Measurements from ENCODE around the gene TNFAIP8L1.

The TNFAIP8L1 gene

GRCh38 chr19:4613254-4613751 is 26.0 kb upstream of the TNFAIP8L1 start:
- DNase-seq = no peak

GRCh38 chr19:4618019-4618418 is 21.3 kb upstream of the TNFAIP8L1 start:
- no peak for DNase-seq

GRCh38 chr19:4619668-4620294 is 19.5 kb upstream of the TNFAIP8L1 start:
- no peak for DNase-seq

- DNase-seq = no peak
These were observed 18.6 kb upstream of the TNFAIP8L1 start for GRCh38 chr19:4620675-4621074.

DNA sequence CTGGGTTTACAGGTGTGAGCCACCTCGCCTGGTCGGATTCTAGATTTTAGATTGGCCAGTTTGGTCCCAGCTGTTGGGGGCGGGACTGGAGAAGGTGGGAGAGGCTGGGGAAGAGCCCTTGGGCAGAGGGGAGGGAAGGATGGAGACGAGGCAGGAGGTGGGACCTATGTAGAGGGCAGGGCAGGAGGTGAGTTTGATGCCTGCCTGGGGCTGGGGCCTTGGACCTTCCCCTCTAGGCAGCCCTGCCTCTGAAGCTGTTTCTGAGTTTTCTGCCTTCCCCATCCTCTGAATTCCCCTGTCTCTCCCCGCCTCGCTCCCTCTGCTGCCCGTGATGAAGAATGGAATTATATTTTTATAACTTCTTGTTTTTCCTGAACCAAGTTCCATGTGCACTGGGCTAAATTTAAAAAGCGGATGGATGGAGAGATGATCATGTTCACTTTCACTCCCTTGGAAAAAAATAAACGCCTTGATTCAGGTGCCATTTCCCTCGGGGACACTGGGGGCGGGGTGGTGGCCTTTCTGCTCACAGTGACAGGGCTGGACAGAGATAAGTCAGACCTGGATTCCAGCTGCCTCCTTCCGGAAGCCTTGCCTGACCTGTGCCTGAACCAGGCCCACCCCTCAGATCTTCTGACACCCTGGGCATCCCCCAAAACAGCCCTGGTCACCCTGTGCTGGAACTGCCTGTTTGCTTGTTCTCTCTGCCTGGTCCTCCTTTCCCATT is 16.5 kb upstream of the TNFAIP8L1 start:
- no peak for DNase-seq

DNA sequence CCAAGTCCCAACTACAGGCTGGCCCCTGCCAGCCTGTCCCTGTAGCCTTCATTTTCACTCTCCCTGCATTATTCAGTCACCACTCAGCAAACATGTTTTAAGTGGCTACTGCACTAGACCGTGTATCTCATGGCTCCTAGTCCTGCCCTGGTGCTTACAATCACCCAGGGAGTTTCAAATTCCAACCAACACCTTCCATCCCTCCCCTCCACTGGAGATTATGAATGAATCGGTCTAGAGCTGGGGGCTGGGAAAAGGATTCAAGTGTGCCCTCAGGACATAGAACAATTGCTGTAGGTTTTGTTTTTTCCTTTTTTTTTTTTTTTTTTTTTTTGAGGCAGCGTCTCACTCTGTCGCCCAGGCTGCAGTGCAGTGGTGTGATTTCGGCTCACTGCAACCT is 15.0 kb upstream of the TNFAIP8L1 start:
- no peak for DNase-seq

DNA sequence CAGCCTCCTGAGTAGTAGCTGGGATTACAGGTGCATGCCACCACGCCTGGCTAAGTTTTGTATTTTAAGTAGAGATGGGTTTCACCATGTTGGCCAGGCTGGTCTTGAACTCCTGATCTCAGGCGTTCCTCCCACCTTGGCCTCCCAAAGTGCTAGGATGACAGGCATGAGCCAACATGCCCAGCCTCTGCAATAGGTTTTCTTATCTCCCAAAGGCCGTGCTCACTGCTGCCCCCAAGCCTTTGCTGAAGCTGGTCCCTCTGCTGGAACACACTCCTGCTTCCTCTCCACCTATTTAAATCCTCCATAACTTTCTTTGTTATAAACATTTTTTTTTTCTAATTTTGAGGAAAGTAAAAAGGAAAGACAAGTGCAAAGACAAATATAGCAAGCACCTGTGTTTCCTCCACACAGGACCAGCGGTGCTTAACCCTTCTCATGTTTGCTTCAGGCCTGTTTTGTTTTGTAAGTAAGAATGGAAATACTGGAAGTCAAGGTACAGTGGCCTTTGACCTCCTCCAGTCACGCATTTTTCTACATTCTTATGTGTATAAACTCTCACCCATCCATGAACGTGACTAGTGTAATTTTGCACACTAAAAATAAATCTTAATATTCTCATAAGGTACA is 14.5 kb upstream of the TNFAIP8L1 start:
- DNase-seq = no peak

- peak; percentile 63 for DNase-seq
These were observed 6.0 kb upstream of the TNFAIP8L1 start for GRCh38 chr19:4633140-4633967.

DNA sequence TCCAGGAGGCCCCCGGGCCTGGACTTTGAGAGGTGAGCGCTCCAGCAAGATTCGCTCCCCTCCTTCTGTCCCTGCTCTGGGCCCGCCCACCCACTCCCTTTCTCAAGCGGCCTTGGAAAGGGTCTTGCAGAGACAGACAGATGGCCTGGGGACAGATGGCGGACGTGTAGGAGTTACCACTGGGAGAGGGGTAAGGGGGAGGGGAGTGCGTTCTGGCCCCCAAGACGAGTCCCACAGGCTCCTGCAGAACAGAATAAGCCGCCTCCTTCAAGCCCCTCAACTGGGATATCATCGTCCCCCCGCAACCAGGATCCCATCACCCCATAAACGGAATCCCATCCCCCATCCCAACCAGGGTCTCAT is 3.6 kb upstream of the TNFAIP8L1 start:
- DNase-seq = no peak

GRCh38 chr19:4636151-4636717 is 3.1 kb upstream of the TNFAIP8L1 start:
- peak; percentile 87 for DNase-seq

DNA sequence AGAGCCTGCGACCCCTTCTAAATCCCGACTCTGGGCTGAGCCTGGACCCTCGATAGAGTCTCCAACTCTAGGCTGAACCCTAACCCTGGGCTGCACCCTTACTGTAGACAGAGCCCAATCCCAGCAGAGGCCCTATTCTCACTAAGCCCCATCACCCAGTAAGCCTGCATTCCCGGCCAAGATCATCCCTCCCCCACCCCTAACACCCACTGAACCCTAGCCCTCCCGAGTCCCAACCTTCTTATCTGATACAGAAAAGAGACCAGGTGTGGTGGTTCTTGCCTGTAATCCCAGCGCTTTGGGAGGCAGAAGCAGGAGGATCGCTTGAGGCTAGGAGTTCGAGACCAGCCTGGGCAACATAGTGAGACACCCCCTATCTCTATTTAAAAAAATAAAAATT is 2.6 kb upstream of the TNFAIP8L1 start:
- no peak for DNase-seq

- no peak for DNase-seq
These were observed 999 bp upstream of the TNFAIP8L1 start for GRCh38 chr19:4638317-4638716.

DNA sequence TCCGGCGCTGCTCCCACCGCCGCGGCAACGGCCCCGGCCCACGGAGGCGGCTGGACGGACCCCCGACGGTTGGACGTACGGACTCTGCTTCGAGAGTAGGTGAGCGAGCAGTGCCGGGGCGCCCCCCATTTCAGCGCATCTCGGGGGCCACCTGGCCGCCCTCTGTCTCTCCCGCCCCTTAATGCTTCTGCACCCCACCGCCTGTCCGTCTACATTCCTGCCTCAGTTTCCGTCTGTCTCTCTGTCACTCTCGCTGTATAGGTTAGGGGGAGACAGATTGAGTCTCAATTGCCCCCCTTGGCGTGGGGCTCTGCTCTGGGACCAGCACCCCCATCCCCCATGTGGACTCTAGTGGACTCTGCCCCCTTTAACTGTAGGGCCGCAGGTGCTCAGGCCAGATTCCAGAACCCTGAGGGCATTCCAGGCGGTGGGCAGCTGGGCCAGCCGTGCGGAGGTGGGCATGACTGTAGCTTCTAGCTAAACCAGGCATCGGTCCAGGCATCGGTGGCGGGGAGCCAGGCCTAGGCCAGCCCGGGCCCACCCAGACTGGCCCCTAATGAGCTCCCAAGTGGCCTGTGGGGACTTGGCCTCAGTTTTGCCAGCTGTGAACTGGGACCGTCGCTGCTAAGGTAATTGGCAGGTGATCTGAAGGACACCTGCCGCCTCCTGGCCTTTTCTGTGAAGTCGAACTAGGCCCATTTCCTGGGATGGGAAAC is 373 bp downstream of the TNFAIP8L1 start:
- no peak for DNase-seq

DNA sequence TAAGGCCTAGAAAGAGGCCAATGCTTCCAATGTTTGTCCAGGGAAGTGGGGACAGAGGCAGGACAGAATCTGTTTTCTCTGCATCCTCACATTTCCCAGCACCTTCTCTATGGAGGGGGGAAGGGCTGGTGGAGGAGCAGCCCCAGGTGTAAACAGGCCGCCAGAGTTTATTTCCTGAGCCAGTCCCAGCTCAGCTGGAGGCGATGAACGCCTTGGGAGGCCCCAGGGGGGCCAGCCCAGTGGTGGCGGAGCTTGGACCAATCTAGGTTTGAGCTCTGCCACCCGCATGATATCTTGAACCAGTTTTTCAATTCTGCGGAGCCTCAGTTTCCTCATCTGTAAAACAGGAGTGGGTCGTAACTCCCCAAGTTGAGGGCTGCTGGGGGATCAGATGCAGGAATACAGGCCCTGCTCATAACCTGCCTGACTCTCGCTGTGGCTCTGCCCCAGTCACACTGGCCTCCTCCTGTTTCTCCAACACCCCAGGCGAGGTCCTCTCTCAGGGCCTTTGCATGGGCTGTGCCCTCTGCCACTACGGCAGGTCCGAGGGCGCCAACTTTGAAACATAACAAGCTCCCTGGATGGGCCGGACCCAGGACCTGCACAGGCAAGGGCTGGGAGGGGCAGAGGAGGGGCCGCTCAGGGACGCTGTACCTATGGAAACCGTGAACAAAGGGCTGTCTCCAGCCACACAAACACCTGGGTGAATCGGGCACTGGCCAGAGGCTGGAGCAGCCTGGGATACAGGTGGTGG is 1.1 kb downstream of the TNFAIP8L1 start:
- peak; percentile 25 for DNase-seq

- DNase-seq = no peak
These were observed 1.8 kb downstream of the TNFAIP8L1 start for GRCh38 chr19:4641132-4641531.

DNA sequence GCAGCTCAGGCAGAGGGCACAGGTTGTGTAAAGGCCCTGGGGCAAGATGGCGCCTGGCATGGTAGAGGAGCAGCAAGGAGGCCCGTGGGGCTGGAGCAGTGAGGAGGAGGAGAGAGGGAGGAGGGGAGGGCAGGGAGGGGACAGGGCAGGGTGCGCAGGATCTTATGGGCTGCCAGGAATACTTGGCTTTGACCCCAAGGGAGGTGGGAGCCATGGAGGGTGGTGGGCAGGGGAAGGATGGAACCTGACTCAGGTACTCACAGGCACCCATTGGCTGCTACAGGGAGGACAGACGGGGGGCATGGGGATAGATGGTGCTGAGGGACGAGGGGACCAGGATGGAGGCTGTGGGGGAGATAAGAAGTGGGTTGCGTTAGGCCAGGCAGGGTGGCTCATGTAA is 3.3 kb downstream of the TNFAIP8L1 start:
- DNase-seq = no peak

DNA sequence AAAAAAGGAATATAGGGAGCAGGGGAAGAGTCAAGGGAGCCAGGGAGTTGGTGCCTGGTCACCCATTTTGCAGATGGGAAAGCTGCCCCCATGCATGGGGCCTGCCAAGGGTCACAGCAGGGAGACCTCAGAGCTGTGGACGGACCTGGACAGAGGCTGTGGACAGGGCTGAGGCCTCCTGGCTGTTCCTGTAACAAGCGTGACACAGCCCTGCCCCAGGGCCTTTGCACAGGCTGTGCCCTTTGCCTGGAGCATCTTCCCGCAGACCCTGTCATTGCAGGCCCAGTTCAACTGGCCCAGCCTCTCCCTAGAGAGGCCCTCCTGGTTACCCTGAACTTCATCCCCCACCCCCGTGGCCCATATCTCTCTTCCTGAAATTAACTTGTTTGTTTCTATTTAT is 6.4 kb downstream of the TNFAIP8L1 start:
- DNase-seq = no peak

DNA sequence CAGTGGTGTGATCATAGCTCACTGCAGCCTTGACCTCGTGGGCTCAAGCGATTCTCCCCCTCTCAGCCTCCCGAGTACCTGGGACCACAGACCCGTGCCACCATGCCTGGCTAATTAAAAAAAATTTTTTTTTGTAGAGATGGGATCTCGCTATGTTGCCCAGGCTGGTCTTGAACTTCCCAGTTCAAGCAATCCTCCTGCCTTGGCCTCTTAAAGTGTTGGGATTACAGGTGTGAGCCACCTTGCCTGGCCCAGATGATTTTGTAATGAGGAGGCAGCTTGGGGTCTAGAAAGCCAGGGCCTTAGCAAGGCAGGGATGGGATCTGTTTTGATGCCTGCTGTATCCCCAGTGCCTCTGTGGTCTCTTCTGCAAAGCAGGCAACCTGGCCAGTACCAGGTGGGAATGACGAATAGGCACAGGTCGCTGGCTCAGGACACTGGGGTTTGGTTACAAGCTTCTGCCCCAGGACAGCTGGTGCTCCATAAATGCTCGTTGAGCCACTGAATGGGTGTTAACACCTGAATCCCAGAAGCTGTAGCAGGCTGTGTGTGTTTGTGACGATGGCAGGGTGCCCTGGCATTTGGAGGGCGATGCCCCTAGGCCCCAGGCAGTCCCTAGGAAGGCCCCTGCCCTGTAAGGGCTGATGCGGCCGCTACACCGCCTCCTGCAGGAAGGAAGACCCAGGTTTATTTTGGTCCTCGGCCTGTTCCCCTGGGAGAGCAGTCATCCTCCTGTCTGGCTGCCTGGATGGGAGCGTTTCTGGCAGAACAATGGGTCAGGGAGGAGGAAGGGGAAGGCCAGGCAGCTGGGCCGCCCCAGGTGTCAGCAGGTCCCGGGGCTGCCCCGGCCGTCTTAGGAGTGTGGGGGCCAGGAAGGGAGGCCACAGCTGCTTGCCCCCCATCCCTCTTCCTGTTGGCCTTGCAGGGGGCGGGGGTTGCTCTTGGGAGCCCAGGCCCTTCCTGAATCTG is 8.6 kb downstream of the TNFAIP8L1 start:
- DNase-seq = no peak

DNA sequence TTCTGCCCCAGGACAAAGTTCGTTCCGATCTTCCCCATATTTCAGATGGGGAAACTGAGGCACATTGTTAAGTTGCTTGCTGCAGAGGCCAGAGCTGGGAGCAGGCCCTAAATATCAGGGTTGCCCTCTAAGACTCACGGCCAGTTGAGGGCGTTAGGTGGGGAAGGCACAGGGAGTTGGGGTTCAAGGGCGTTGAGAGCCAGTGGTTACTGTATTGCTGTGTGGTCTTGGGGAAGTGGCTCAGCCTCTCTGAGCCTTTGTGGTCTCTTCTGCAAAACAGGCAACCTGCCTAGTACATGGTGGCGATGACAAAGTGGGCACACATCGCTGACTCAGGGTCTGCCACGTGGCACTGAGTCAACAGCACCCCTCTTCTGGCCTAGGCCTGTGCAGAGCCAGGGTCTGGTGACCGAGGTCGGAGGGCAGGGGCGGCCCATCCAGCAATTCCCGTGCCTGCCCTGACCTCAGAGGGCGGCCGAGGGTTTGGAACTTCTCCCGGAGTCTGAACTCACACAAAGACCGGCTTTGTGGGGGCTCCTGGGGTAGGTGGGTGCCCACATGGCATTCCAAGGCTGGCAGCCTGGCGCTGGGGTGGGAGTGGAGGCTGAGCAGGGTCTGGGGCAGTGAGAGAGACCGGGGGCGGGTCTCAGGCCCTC is 10.2 kb downstream of the TNFAIP8L1 start:
- DNase-seq = no peak

DNA sequence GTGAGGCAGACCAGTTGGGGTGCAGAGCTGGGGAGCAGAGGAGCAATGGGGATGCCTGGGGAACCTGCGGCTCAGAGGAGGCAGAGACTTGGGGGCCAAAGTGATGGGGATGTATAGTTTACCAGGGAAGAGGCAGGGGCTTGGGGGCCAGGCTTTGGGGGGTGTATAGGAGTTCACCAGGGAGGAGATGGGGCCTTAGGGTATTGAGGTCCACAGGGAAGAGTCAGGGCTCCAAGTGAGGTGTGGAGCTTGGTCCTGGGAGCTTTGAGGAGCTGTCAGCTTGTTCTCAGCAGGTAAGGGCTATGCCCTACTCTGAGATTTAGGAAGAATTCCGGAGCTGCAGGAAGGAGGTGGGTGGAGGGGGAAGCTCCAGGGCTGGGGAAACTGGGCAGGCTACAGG is 10.8 kb downstream of the TNFAIP8L1 start:
- DNase-seq = no peak

Data from CD4-positive, alpha-beta T cell treated with Interleukin-17A for 4 hours (primary cell).